Activated T-helper 9 cell treated with anti-CD3 and anti-CD28 coated beads, Interleukin-2, amount 50 U/mL, for 16 hours (primary cell): Measurements from ENCODE around the gene DLX2.
"Not testable (repeated sequence)": the region's sequence is repeated elsewhere in the genome, so short reads cannot be mapped to it uniquely, and the experiment has no call there.

Experiments
- DNase-seq: peaks from one replicate; pipeline ENCODE4 v3.0.0-alpha.2; 2020; ENCODE audit warnings: low read depth

DLX2 gene

GRCh38 chr2:172102391-172103359 lies at the start of gene DLX2:
Gene DLX2 (minus strand): TSS chr2:172102900. CDS start chr2:172102538, 362 bp downstream.
- DNase-seq: peak; percentile 39

- DNase-seq: no peak
These were observed 45.4 kb upstream of the DLX2 start for GRCh38 chr2:172147944-172148650.

- DNase-seq: no peak
These were observed 41.1 kb upstream of the DLX2 start for GRCh38 chr2:172143817-172144216.

- not testable (repeated sequence) for DNase-seq
These were observed 36.0 kb upstream of the DLX2 start for GRCh38 chr2:172138727-172139126.

GRCh38 chr2:172137943-172138342 lies 35.2 kb upstream of the DLX2 start:
- DNase-seq: no peak

GRCh38 chr2:172137109-172137508 lies 34.4 kb upstream of the DLX2 start:
- no peak for DNase-seq

- no peak for DNase-seq
These were observed 32.7 kb upstream of the DLX2 start for GRCh38 chr2:172135446-172135845.

GRCh38 chr2:172134270-172134669 lies 31.6 kb upstream of the DLX2 start:
- no peak for DNase-seq

GRCh38 chr2:172131713-172132555 lies 29.2 kb upstream of the DLX2 start:
- no peak for DNase-seq

GRCh38 chr2:172129404-172129803 lies 26.7 kb upstream of the DLX2 start:
- no peak for DNase-seq

- no peak for DNase-seq
These were observed 25.8 kb upstream of the DLX2 start for GRCh38 chr2:172128484-172128883.

GRCh38 chr2:172120118-172120517 lies 17.4 kb upstream of the DLX2 start:
- no peak for DNase-seq

GRCh38 chr2:172119089-172119488 lies 16.4 kb upstream of the DLX2 start:
- DNase-seq: no peak

- no peak for DNase-seq
These were observed 13.4 kb upstream of the DLX2 start for GRCh38 chr2:172116107-172116506.

- no peak for DNase-seq
These were observed 11.9 kb upstream of the DLX2 start for GRCh38 chr2:172114579-172114978.

GRCh38 chr2:172114176-172114575 lies 11.5 kb upstream of the DLX2 start:
- not testable (repeated sequence) for DNase-seq

- DNase-seq: no peak
These were observed 10.9 kb upstream of the DLX2 start for GRCh38 chr2:172113617-172114016.

GRCh38 chr2:172109988-172110811 lies 7.5 kb upstream of the DLX2 start:
- no peak for DNase-seq

GRCh38 chr2:172109256-172109987 lies 6.7 kb upstream of the DLX2 start:
- no peak for DNase-seq

GRCh38 chr2:172108587-172108930 lies 5.9 kb upstream of the DLX2 start:
- DNase-seq: no peak
